ENCODE data around the gene FRK. TPM values are rescaled to one million over a fixed set of nuclear protein-coding genes. Genes with fewer than 3 reads are reported as not detected.
"Not testable (repeated sequence)": the region's sequence is repeated elsewhere in the genome, so short reads cannot be mapped to it uniquely, and the experiment has no call there.

Gene FRK
- total and polyA plus RNA-seq, 8 donors = 0.72 to 11.6 (median 4.5) TPM

DNA sequence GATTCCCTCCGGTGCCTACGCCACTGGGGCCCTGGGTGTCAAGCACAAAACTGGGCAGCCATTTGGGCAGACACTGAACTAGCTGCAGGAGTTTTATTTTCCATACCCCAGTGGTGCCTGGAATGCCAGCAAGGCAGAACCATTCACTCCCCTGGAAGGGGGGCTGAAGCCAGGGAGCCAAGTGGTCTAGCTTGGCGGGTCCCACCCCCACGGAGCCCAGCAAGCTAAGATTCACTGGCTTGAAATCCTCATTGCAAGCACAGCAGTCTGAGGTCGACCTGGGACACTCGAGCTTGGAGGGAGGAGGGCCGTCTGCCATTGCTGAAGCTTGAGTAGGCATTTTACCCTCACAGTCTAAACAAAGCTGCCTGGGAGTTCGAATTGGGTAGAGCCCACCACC is 125.3 kb downstream of the FRK start:
- Histone ChIP-seq H3K4me1 (no peaks in the 10 kb centered on the region), H3K36me3 (no peaks in the 10 kb centered on the region), H3K27me3 (no peaks in the 10 kb centered on the region), H3K4me3 (no peak overlapping the region), H3K9me3 (peaks cover 0 to 5% (median 0%) of the 10 kb centered on the region in 4 donors), H3K27ac (no peak overlapping the region)
- FAIRE-seq (no peak), DNase-seq (peak in 1 of 6 donors; percentile 23), ATAC-seq (no peak)
- TF ChIP-seq, protein P1, sequence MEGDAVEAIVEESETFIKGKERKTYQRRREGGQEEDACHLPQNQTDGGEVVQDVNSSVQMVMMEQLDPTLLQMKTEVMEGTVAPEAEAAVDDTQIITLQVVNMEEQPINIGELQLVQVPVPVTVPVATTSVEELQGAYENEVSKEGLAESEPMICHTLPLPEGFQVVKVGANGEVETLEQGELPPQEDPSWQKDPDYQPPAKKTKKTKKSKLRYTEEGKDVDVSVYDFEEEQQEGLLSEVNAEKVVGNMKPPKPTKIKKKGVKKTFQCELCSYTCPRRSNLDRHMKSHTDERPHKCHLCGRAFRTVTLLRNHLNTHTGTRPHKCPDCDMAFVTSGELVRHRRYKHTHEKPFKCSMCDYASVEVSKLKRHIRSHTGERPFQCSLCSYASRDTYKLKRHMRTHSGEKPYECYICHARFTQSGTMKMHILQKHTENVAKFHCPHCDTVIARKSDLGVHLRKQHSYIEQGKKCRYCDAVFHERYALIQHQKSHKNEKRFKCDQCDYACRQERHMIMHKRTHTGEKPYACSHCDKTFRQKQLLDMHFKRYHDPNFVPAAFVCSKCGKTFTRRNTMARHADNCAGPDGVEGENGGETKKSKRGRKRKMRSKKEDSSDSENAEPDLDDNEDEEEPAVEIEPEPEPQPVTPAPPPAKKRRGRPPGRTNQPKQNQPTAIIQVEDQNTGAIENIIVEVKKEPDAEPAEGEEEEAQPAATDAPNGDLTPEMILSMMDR (IDR thresholded peaks at IDR 0.05) = no peak
- 73 to 93% methylated on average over 8 of the region's 8 CpGs for WGBS, 2 donors
- intact Hi-C loops (cut with DNase I) = no loop called here

DNA sequence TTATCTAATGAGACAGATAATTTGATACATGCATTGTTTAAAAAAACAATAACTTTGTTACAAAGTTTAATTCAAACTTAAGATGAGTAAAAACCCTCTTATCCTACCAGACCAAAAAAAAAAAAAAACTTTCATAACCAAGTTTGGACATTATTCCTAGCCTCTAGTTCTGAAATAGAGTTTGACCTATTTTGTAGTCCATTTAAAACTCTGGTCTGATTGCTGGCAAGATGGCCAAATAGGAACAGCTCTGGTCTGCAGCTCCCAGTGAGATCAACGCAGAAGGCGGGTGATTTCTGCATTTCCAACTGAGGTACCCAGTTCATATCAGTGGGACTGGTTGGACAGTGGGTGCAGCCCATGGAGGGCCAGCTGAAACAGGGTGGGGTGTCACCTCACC is 125.9 kb downstream of the FRK start:
- DNase-seq (no peak), ATAC-seq (no peak), FAIRE-seq (no peak)
- Histone ChIP-seq H3K36me3 (no peaks in the 10 kb centered on the region), H3K4me3 (no peak overlapping the region), H3K27me3 (no peaks in the 10 kb centered on the region), H3K9me3 (no peaks in the 10 kb centered on the region), H3K4me1 (no peaks in the 10 kb centered on the region), H3K27ac (no peak overlapping the region)
- 95 to 99% methylated on average over 2 of the region's 2 CpGs for WGBS, 2 donors
- TF ChIP-seq, protein P1 (IDR thresholded peaks at IDR 0.05) = no peak
- intact Hi-C loops (cut with DNase I) = no loop called here

DNA sequence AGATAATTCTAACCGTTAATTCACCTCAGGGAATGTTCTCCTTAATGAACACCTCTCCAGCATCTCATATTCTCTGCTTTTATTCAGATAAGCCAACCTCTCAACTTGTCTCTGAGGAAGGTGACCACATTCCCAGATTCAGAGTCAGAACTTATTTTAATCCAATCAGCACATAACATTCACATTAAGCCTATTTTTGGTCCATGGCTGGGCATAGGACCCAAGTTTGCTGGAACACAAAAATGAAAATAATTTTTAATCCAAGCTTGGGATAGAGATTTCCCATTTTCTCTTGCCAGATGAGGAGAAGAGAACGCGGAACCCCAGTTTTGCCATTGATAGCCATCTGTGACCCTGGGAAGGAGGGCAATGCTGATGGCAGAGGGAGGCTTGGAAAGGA is 126.5 kb downstream of the FRK start:
- Histone ChIP-seq H3K36me3 (no peaks in the 10 kb centered on the region), H3K4me3 (no peak overlapping the region), H3K9me3 (no peaks in the 10 kb centered on the region), H3K4me1 (no peaks in the 10 kb centered on the region), H3K27ac (no peak overlapping the region), H3K27me3 (no peaks in the 10 kb centered on the region)
- 96% methylated on average over 3 of the region's 3 CpGs for WGBS, 2 donors
- FAIRE-seq (no peak), ATAC-seq (no peak), DNase-seq (no peak)
- TF ChIP-seq, protein P1 (IDR thresholded peaks at IDR 0.05) = no peak
- intact Hi-C loops (cut with DNase I) = no loop called here

DNA sequence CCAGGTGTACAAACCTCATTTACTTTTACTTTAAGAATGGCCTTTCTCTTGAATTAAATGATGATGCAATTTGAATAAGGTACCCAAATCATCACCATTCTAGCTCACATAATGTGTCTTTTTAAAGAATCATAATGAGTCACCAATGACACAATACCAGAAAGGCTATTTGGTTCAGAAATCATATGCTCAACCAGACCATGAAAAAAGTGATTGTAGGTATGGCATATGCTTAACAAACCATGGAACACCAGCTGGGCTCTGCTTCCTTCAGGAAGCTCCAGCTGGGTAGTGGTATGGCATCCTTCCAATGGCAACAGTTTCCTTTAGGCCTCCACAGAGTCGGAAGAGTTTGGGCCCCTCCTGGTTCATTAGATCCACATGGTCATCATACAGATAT is 128.2 kb downstream of the FRK start:
- 71 to 75% methylated on average over 1 of the region's 1 CpG for WGBS, 2 donors
- DNase-seq = no peak

DNA sequence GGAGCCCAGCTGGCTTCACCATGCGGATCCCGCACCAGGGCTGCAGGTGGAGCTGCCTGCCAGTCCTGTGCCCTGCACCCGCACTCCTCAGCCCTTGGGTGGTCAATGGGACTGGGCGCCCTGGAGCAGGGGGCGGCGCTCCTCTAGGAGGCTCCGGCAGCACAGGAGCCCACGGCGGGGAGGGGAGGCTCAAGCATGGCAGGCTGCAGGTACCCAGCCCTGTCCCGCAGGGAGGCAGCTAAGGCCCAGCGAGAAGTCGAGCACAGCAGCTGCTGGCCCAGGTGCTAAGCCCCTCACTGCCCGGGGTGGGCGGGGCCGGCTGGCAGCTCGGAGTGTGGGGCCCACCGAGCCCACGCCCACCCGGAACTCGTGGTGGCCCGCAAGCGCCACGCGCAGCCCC is 132.7 kb downstream of the FRK start:
- H3K36me3 ChIP-seq; ATAC-seq; H3K4me1 ChIP-seq; intact Hi-C loops (cut with DNase I); H3K4me3 ChIP-seq; H3K9me3 ChIP-seq; H3K27ac ChIP-seq; FAIRE-seq; H3K27me3 ChIP-seq: not testable (repeated sequence)
- peak in 2 of 6 donors; percentile 39 to 51 for DNase-seq
- WGBS, 2 donors = 92 to 97% methylated on average over 23 to 24 of the region's 24 CpGs

More for the DNA sequence above, 128.2 kb downstream of the FRK start:
- Histone ChIP-seq H3K27me3 (no peaks in the 10 kb centered on the region), H3K4me1 (no peaks in the 10 kb centered on the region), H3K36me3 (no peaks in the 10 kb centered on the region), H3K4me3 (no peak overlapping the region), H3K27ac (no peak overlapping the region), H3K9me3 (no peaks in the 10 kb centered on the region)
- TF ChIP-seq, protein P1 (IDR thresholded peaks at IDR 0.05) = no peak
- FAIRE-seq (no peak), ATAC-seq (no peak)
- intact Hi-C loops (cut with DNase I) = no loop called here

DNA sequence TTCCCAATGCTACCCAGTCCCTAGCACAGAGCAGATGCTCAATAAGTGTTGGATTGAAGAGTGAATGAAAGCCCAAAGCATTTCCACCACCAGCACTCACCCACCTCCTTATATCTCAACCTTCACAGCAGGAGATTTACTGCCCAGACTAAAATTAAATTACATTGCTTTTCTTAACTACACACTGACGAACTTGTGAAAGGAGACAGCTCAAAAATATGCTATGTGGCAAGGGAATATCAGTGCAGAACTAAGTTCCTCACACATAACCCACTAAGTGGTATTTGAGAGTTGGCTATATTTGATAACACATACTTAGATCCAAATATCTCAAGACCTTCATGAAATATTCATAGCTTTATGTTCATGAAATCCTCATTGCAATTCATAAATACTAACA is 137.7 kb downstream of the FRK start:
- no peak for DNase-seq
- Histone ChIP-seq H3K4me1 (no peaks in the 10 kb centered on the region), H3K27ac (no peak overlapping the region), H3K36me3 (no peaks in the 10 kb centered on the region), H3K4me3 (no peak overlapping the region), H3K27me3 (no peaks in the 10 kb centered on the region), H3K9me3 (no peaks in the 10 kb centered on the region)
- intact Hi-C loops (cut with DNase I) = no loop called here
- 61 to 73% methylated on average over 1 of the region's 1 CpG for WGBS, 2 donors
- TF ChIP-seq, protein P1 (IDR thresholded peaks at IDR 0.05) = no peak
- no peak for ATAC-seq
- FAIRE-seq = no peak

Measured in pancreas (tissue), 10 donors.